Endothelial cell of umbilical vein (primary cell): Measurements from ENCODE around the gene EPAS1.

Experiments used
- EZH2 ChIP-seq: IDR thresholded peaks from 2 replicates; pipeline ENCODE4 v1.6.1; 2012; ENCODE audit warnings: borderline replicate concordance, low read depth, mild to moderate bottlenecking, moderate library complexity, low read length, inconsistent platforms; ENCODE audit not compliant: severe bottlenecking
- JUN ChIP-seq: IDR thresholded peaks from 2 replicates; pipeline ENCODE4 v1.6.1; 2011; ENCODE audit warnings: borderline replicate concordance, low read depth; ENCODE audit not compliant: insufficient read length, insufficient read depth
- POLR2A ChIP-seq: IDR thresholded peaks from 2 replicates; pipeline ENCODE4 v1.6.1; 2012; ENCODE audit warnings: low read depth, mild to moderate bottlenecking, control low read depth, low read length
- TF ChIP-seq, protein P1 (sequence below), 2 donors: IDR thresholded peaks; 1 replicate in 1 of 2; 2 replicates in 1 of 2; pipeline ENCODE4 v1.5.1; 2011; ENCODE audit warnings: low read length in 2 of 2, mild to moderate bottlenecking in 2 of 2, moderate library complexity in 2 of 2, control low read depth in 1 of 2, inconsistent platforms in 1 of 2, low read depth in 1 of 2; ENCODE audit not compliant: insufficient read depth in 1 of 2; ENCODE audit errors: extremely low read depth in 1 of 2
- TF ChIP-seq, protein P2 (sequence below): IDR thresholded peaks from 2 replicates; pipeline ENCODE4 v1.6.1; 2011; ENCODE audit not compliant: insufficient read depth, insufficient read length

DNA sequence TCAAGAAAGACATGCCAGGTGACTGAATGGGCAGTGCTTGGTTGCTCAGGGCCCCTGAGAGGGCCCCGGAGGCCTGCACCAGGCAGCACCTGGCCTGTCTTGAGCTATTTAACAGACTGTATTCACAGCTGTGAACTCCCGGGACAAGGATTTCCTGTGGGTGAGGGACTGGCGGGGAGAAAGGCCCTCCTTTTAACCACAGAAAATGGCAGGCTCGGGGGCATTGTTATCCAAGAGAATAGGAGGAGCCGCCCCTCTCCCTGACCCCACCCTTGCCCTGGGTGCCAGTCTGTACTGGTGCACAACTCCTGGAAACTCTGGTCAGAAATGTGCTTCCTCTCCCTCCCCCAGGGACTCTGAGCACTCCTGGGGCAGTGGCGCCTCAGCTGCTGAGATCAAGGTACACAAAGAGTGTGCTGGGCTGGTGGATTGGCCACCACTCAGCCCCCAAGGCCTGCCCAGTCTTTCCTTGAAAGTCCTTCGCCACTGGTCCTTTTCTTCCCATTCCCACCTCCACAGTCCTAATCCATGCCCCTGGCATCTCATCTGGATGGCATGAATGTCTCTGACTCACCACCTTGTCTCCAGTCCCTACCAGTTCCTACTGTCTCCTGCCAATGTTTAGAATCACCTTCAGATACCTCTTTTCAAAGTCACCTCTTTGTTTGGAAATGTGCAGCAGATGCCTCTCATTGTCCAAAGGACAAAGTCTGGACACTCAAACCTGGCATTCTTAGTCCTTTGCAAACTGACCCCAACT, 19.6 kb upstream of the EPAS1 start:
- TF ChIP-seq POLR2A (no peak), JUN (no peak), EZH2 (no peak)
- TF ChIP-seq, protein P1, sequence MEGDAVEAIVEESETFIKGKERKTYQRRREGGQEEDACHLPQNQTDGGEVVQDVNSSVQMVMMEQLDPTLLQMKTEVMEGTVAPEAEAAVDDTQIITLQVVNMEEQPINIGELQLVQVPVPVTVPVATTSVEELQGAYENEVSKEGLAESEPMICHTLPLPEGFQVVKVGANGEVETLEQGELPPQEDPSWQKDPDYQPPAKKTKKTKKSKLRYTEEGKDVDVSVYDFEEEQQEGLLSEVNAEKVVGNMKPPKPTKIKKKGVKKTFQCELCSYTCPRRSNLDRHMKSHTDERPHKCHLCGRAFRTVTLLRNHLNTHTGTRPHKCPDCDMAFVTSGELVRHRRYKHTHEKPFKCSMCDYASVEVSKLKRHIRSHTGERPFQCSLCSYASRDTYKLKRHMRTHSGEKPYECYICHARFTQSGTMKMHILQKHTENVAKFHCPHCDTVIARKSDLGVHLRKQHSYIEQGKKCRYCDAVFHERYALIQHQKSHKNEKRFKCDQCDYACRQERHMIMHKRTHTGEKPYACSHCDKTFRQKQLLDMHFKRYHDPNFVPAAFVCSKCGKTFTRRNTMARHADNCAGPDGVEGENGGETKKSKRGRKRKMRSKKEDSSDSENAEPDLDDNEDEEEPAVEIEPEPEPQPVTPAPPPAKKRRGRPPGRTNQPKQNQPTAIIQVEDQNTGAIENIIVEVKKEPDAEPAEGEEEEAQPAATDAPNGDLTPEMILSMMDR (IDR thresholded peaks at IDR 0.05; ENCODE audit: extremely low read depth in 1 of 2, insufficient read depth in 1 of 2, low read depth in 1 of 2, low read length in 2 of 2) = no peak
- TF ChIP-seq, protein P2, sequence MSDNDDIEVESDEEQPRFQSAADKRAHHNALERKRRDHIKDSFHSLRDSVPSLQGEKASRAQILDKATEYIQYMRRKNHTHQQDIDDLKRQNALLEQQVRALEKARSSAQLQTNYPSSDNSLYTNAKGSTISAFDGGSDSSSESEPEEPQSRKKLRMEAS = no peak
